RWPE1 (cell line): ENCODE measurements around the gene COL9A3.
A peak's percentile ranks its signal among the peaks of the same experiment; 100 is the strongest.

Experiments
- CTCF ChIA-PET: fragments of 350-600 bp; sonication (Branson Sonifier 250); formaldehyde crosslinking; extraction: SDS; loops from one replicate; lab custom pipeline; 2021; lab: Yijun Ruan, JAX
- POLR2A ChIA-PET: fragments of 400-600 bp; formaldehyde crosslinking; extraction: SDS; loops from one replicate; lab custom pipeline; 2020; ENCODE audit warnings: antibody characterized with exemption; ENCODE audit not compliant: low non-redundant PET; lab: Yijun Ruan, JAX
- DNase-seq: peaks from one replicate; pipeline ENCODE4 v3.0.0; 2012; ENCODE audit warnings: low spot score
- H3K27ac ChIP-seq: fragments of 450-650 bp; 2 replicates; pipeline ENCODE4 v1.5.1; 2017
- CTCF ChIP-seq: fragments of 450-650 bp; conservative IDR thresholded peaks from 2 replicates; pipeline ENCODE4 v1.5.1; 2017; ENCODE audit warnings: low read depth, mild to moderate bottlenecking

Gene COL9A3

GRCh38 chr20:62799036-62799435, 17.8 kb upstream of the COL9A3 start:
- TF ChIP-seq CTCF = no peak
- CTCF ChIA-PET = interaction anchor here (4.3 kb wide), 1 partner anchor 9 kb away, joined by 35 read pairs; no protein-coding TSS in a partner anchor
- POLR2A ChIA-PET = no interaction called here
- DNase-seq = no peak
- H3K27ac ChIP-seq = peak overlapping the region; percentile 97

GRCh38 chr20:62799459-62799858, 17.4 kb upstream of the COL9A3 start:
- POLR2A ChIA-PET = no interaction called here
- no peak for TF ChIP-seq CTCF
- CTCF ChIA-PET = interaction anchor here (4.3 kb wide), 1 partner anchor 9 kb away, joined by 35 read pairs; no protein-coding TSS in a partner anchor
- H3K27ac ChIP-seq = peak overlapping the region; percentile 97
- no peak for DNase-seq

GRCh38 chr20:62799873-62800272, 17.0 kb upstream of the COL9A3 start:
- CTCF ChIA-PET = no interaction called here
- POLR2A ChIA-PET = no interaction called here
- no peak for DNase-seq
- H3K27ac ChIP-seq = peak overlapping the region; percentile 97
- no peak for TF ChIP-seq CTCF

GRCh38 chr20:62800314-62801259, 16.3 kb upstream of the COL9A3 start:
- DNase-seq = no peak
- peak overlapping the region; percentile 97 for H3K27ac ChIP-seq
- ChIA-PET POLR2A (interaction anchor here (0.5 kb wide), 1 partner anchor 496 kb away, joined by 3 read pairs; no protein-coding TSS in a partner anchor), CTCF (no interaction called here)
- no peak for TF ChIP-seq CTCF

GRCh38 chr20:62801284-62802010, 15.4 kb upstream of the COL9A3 start:
- ChIA-PET CTCF (interaction anchor here (0.6 kb wide), 1 partner anchor 108 kb away, joined by 3 read pairs; no protein-coding TSS in a partner anchor), POLR2A (interaction anchor here (0.5 kb wide), 1 partner anchor 497 kb away, joined by 3 read pairs; no protein-coding TSS in a partner anchor)
- peak overlapping the region; percentile 97 for H3K27ac ChIP-seq
- no peak for DNase-seq
- no peak for TF ChIP-seq CTCF
